ENCODE data around the gene TM9SF2. TPM values are rescaled to one million over a fixed set of nuclear protein-coding genes. Genes with fewer than 3 reads are reported as not detected.

The TM9SF2 gene
- polyA plus RNA-seq, 2 of the 4 experiments (the other 2 are of a cell fraction) = 58.8 to 114 TPM

GRCh38 chr13:99517984-99518383, 16.7 kb downstream of the TM9SF2 start:
- Histone ChIP-seq H3K4me1 (no peaks in the 10 kb centered on the region), H3K27ac (no peak overlapping the region), H3K9me3 (no peaks in the 10 kb centered on the region), H3K4me3 (no peak overlapping the region), H3K4me2 (no peak overlapping the region)
- WGBS (ENCODE audit: missing lambda C conversion rate) = 93% methylated on average over 6 of the region's 6 CpGs
- no peak for ATAC-seq
- no peak for FAIRE-seq
- no peak for DNase-seq (ENCODE audit: low read depth in 1 of 2, low spot score in 1 of 2)
- POLR2A ChIA-PET = no interaction called here
- TF ChIP-seq RCOR1 (IDR thresholded peaks at IDR 0.05; ENCODE audit: low read depth, low read length) (no peak), NR3C1 (IDR thresholded peaks at IDR 0.05) (no peak), FOSB (CRISPR knock-in tag; IDR thresholded peaks at IDR 0.05) (no peak), PBX3 (IDR thresholded peaks at IDR 0.05) (no peak), HOXB13 (CRISPR knock-in tag; IDR thresholded peaks at IDR 0.05; ENCODE audit: low read depth) (no peak), EHMT2 (IDR thresholded peaks at IDR 0.05; ENCODE audit: low read depth) (no peak), FOXS1 (CRISPR knock-in tag; IDR thresholded peaks at IDR 0.05) (no peak), ESRRA (IDR thresholded peaks at IDR 0.05; ENCODE audit: borderline replicate concordance, low read length) (no peak)
- CTCF ChIA-PET = interaction anchor here (1.1 to 1.2 kb wide), 2 partner anchors 11 to 16 kb away, joined by 3 to 5 read pairs; no protein-coding TSS in a partner anchor

GRCh38 chr13:99522298-99522697, 21.0 kb downstream of the TM9SF2 start:
- TF ChIP-seq HOXA7 (CRISPR knock-in tag; IDR thresholded peaks at IDR 0.05) (no peak), HOXB5 (CRISPR knock-in tag; IDR thresholded peaks at IDR 0.05) (no peak), ATOH8 (CRISPR knock-in tag; IDR thresholded peaks at IDR 0.05; ENCODE audit: low read depth) (no peak), TFCP2L1 (CRISPR knock-in tag; IDR thresholded peaks at IDR 0.05) (no peak)
- POLR2A ChIA-PET = no interaction called here
- Histone ChIP-seq H3K4me3 (no peak overlapping the region), H3K4me1 (no peaks in the 10 kb centered on the region), H3K9me3 (no peaks in the 10 kb centered on the region), H3K27ac (no peak overlapping the region), H3K4me2 (no peak overlapping the region)
- DNase-seq (ENCODE audit: low read depth in 1 of 2, low spot score in 1 of 2) (no peak), FAIRE-seq (no peak), ATAC-seq (no peak)
- WGBS (ENCODE audit: missing lambda C conversion rate) = 89% methylated on average over 2 of the region's 2 CpGs
- CTCF ChIA-PET = no interaction called here

GRCh38 chr13:99523838-99524237, 22.6 kb downstream of the TM9SF2 start:
- CTCF ChIA-PET = no interaction called here

GRCh38 chr13:99525967-99526366, 24.7 kb downstream of the TM9SF2 start:
- TF ChIP-seq JUN (IDR thresholded peaks at IDR 0.05) (no peak), ZNF302 (CRISPR knock-in tag; IDR thresholded peaks at IDR 0.05) (no peak), USF2 (IDR thresholded peaks at IDR 0.05) (no peak), CHD2 (IDR thresholded peaks at IDR 0.05; ENCODE audit: low read length, partially characterized antibody) (no peak), SREBF2 (IDR thresholded peaks at IDR 0.05) (no peak), CBX8 (IDR thresholded peaks at IDR 0.05) (no peak), E2F6 (IDR thresholded peaks at IDR 0.05; ENCODE audit: borderline replicate concordance, low read depth) (no peak), ZFP36 (IDR thresholded peaks at IDR 0.05; ENCODE audit: borderline replicate concordance, partially characterized antibody) (no peak)
- CTCF ChIA-PET = interaction anchor here (1.2 kb wide), 1 partner anchor 20 kb away, joined by 3 read pairs; no protein-coding TSS in a partner anchor
- 97% methylated on average over 3 of the region's 4 CpGs for WGBS (ENCODE audit: missing lambda C conversion rate)
- FAIRE-seq (no peak), DNase-seq (ENCODE audit: low read depth in 1 of 2, low spot score in 1 of 2) (no peak), ATAC-seq (no peak)
- POLR2A ChIA-PET = no interaction called here
- H3K4me3 ChIP-seq = no peak overlapping the region
- no peaks in the 10 kb centered on the region for H3K4me1 ChIP-seq
- H3K4me2 ChIP-seq = no peak overlapping the region
- H3K27ac ChIP-seq = no peak overlapping the region
- no peaks in the 10 kb centered on the region for H3K9me3 ChIP-seq

More at GRCh38 chr13:99523838-99524237, 22.6 kb downstream of the TM9SF2 start:
- no peak overlapping the region for H3K4me2 ChIP-seq
- H3K4me1 ChIP-seq = no peaks in the 10 kb centered on the region
- H3K27ac ChIP-seq = no peak overlapping the region
- POLR2A ChIA-PET = no interaction called here
- ATAC-seq = no peak
- no peak for FAIRE-seq
- no peak for DNase-seq (ENCODE audit: low read depth in 1 of 2, low spot score in 1 of 2)
- 87% methylated on average over 4 of the region's 4 CpGs for WGBS (ENCODE audit: missing lambda C conversion rate)
- H3K4me3 ChIP-seq = no peak overlapping the region
- H3K9me3 ChIP-seq = no peaks in the 10 kb centered on the region
- no peak for TF ChIP-seq RARB (CRISPR knock-in tag; IDR thresholded peaks at IDR 0.05)
- no peak for TF ChIP-seq EHMT2 (IDR thresholded peaks at IDR 0.05; ENCODE audit: low read depth)
- TF ChIP-seq ZFP36 (IDR thresholded peaks at IDR 0.05; ENCODE audit: borderline replicate concordance, partially characterized antibody) = no peak
- TF ChIP-seq JUN (IDR thresholded peaks at IDR 0.05) = no peak
- no peak for TF ChIP-seq RNF2 (IDR thresholded peaks at IDR 0.05; ENCODE audit: borderline replicate concordance, low read depth)
